ENCODE data around the gene ARHGAP22. TPM values are rescaled to one million over a fixed set of nuclear protein-coding genes. Genes with fewer than 3 reads are reported as not detected.

The ARHGAP22 gene
- total RNA-seq, 3 donors from 2014 or later (not counting 1 experiment from before 2014, with no cell fraction given) = 0.21 to 0.40 TPM; not detected in 1

GRCh38 chr10:48620719-48621118 lies 15.8 kb upstream of the ARHGAP22 start:
- Histone ChIP-seq H3K9me3 (ENCODE audit: control insufficient read depth, insufficient read depth, low read length) (no peaks in the 10 kb centered on the region), H3K36me3 (ENCODE audit: control insufficient read depth, insufficient read depth, low read length) (no peaks in the 10 kb centered on the region), H3K27me3 (ENCODE audit: control insufficient read depth, insufficient read depth, low read length) (no peaks in the 10 kb centered on the region), H3K4me3 (ENCODE audit: low read length) (no peak overlapping the region), H3K27ac (ENCODE audit: low read length) (no peak overlapping the region), H3K4me1 (ENCODE audit: control insufficient read depth, insufficient read depth, low read length) (peaks cover 4% of the 10 kb centered on the region)
- Mint-ChIP-seq H3K4me3 (no peak overlapping the region), H3K27me3 (ENCODE audit: low read depth in 2 of 2) (peaks cover 14 to 31% of the 10 kb centered on the region in 2 donors), H3K4me1 (no peaks in the 10 kb centered on the region), H3K36me3 (no peaks in the 10 kb centered on the region), H3K27ac (no peak overlapping the region), H3K9me3 (peaks cover 0 to under 1% of the 10 kb centered on the region in 2 donors)
- intact Hi-C loops (cut with micrococcal nuclease) = no loop called here
- no peak for TF ChIP-seq CTCF (IDR thresholded peaks at IDR 0.05)
- ATAC-seq (no peak), DNase-seq (no peak)
- 94% methylated on average over 2 of the region's 2 CpGs for WGBS (ENCODE audit: insufficient coverage)

DNA sequence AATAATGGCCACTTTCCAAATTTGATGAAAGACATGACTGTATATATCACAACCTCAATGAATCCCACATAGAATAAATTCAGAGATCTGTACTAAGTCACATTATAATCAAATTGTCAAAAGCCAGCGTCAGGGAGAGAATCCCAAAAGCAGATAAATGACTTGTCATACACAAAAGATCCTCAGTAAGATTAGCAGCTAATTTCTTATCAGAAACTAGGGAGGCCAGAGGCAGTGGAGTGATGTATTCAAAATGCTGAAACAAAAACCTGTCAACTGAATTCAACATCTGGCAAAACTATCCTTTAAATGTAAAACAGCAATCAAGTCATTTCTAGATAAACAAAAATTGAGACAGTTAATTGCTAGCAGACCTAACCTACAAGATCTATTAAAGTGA lies 11.6 kb upstream of the ARHGAP22 start:
- TF ChIP-seq CTCF (IDR thresholded peaks at IDR 0.05) = no peak
- WGBS (ENCODE audit: insufficient coverage) = no CpG with 5 or more reads among the region's 1 CpG
- Histone ChIP-seq H3K4me3 (ENCODE audit: low read length) (no peak overlapping the region), H3K27ac (ENCODE audit: low read length) (no peak overlapping the region), H3K9me3 (ENCODE audit: control insufficient read depth, insufficient read depth, low read length) (no peaks in the 10 kb centered on the region), H3K36me3 (ENCODE audit: control insufficient read depth, insufficient read depth, low read length) (no peaks in the 10 kb centered on the region), H3K27me3 (ENCODE audit: control insufficient read depth, insufficient read depth, low read length) (no peaks in the 10 kb centered on the region), H3K4me1 (ENCODE audit: control insufficient read depth, insufficient read depth, low read length) (no peaks in the 10 kb centered on the region)
- H3K27me3 Mint-ChIP-seq (ENCODE audit: low read depth in 2 of 2) = peaks cover 16 to 50% of the 10 kb centered on the region in 2 donors
- H3K4me1 Mint-ChIP-seq = no peaks in the 10 kb centered on the region
- DNase-seq (no peak), ATAC-seq (no peak)
- no peaks in the 10 kb centered on the region for H3K36me3 Mint-ChIP-seq
- H3K4me3 Mint-ChIP-seq = no peak overlapping the region
- intact Hi-C loops (cut with micrococcal nuclease) = no loop called here
- no peak overlapping the region for H3K27ac Mint-ChIP-seq
- H3K9me3 Mint-ChIP-seq = peaks cover 0 to 3% of the 10 kb centered on the region in 2 donors

DNA sequence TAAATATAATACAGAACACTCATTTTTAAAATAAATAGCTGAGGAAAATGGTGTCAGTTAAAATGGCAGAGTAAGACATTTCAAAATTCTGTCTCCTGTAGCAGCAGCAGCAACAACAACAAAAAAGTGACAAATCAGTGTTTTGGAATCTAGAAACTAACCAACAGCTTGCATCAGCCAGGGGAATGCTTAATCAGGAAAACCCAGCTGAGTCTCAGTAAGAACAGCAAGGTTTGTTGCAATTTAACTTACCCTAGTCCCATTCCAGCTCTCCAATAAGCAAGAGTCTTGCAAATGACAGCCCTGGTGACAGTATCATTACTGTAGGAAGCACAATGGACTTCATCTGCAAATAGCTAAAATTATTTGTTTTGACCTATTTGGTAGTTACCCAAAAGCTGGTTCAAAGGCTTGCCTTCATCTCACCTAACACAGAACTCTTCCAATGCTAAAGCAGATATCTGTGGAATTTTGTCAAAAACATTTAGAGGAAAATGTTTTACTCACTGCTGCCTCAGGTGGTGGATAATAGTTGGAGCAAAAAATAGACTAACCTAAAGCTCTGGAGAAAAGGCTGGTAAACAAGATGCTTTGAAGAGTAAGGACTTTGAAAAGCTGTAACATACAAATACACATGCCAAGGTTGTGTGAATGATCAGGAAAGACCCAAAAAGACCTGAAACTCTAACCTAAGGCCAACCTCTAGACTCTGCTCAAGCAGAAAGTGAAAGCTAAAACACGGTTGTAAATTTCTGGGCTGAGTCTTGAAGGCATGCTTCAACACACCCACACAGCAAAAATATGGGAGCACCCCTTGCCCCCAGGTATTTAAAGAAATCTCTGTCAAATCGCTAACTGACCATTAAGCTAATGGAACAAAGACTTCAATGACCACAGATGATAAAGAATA lies 9.9 kb upstream of the ARHGAP22 start:
- 65% methylated on average over 2 of the region's 2 CpGs for WGBS (ENCODE audit: insufficient coverage)
- no peak for ATAC-seq
- Mint-ChIP-seq H3K9me3 (peaks cover 0 to 3% of the 10 kb centered on the region in 2 donors), H3K27me3 (ENCODE audit: low read depth in 2 of 2) (peaks cover 16 to 50% of the 10 kb centered on the region in 2 donors), H3K36me3 (no peaks in the 10 kb centered on the region), H3K4me3 (no peak overlapping the region), H3K4me1 (no peaks in the 10 kb centered on the region), H3K27ac (no peak overlapping the region)
- DNase-seq = no peak
- H3K27me3 ChIP-seq (ENCODE audit: control insufficient read depth, insufficient read depth, low read length) = no peaks in the 10 kb centered on the region
- no peaks in the 10 kb centered on the region for H3K4me1 ChIP-seq (ENCODE audit: control insufficient read depth, insufficient read depth, low read length)
- H3K36me3 ChIP-seq (ENCODE audit: control insufficient read depth, insufficient read depth, low read length) = no peaks in the 10 kb centered on the region
- H3K9me3 ChIP-seq (ENCODE audit: control insufficient read depth, insufficient read depth, low read length) = no peaks in the 10 kb centered on the region
- no peak for TF ChIP-seq CTCF (IDR thresholded peaks at IDR 0.05)
- intact Hi-C loops (cut with micrococcal nuclease) = no loop called here
- no peak overlapping the region for H3K4me3 ChIP-seq (ENCODE audit: low read length)
- no peak overlapping the region for H3K27ac ChIP-seq (ENCODE audit: low read length)
